Measurements from ENCODE around the gene MAML1.

MAML1 gene

DNA sequence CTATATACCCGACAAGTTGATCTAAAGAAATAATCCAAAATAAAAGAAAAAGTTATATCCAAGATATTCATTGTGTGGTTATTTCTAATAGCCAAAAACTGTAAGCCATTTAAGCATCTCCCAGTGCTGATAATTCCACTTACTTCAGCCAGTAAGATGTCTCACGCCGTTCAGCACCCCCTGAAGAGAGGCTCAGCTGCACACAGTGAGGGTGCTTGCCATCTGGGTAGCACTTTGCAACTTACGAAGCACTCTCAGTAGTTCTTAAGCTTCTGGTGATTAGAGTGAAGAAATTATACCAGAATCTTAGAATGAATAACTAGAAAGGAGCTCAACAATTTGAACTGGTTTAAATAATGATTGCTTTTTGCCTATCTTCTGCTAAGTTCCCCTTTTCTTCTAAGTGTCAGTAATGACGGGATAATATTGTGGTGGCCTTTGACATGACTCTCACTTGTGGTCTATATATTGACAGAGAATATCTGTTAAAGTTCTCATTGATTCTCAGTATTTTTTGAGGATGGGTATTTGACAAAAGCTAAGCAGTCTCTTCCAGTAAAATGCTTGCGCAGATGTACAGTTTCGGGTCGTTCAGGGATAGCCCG lies 35.0 kb downstream of the MAML1 start:
- TF ChIP-seq, protein P1, sequence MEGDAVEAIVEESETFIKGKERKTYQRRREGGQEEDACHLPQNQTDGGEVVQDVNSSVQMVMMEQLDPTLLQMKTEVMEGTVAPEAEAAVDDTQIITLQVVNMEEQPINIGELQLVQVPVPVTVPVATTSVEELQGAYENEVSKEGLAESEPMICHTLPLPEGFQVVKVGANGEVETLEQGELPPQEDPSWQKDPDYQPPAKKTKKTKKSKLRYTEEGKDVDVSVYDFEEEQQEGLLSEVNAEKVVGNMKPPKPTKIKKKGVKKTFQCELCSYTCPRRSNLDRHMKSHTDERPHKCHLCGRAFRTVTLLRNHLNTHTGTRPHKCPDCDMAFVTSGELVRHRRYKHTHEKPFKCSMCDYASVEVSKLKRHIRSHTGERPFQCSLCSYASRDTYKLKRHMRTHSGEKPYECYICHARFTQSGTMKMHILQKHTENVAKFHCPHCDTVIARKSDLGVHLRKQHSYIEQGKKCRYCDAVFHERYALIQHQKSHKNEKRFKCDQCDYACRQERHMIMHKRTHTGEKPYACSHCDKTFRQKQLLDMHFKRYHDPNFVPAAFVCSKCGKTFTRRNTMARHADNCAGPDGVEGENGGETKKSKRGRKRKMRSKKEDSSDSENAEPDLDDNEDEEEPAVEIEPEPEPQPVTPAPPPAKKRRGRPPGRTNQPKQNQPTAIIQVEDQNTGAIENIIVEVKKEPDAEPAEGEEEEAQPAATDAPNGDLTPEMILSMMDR (IDR thresholded peaks at IDR 0.05; ENCODE audit: low read depth, low read length) = no peak
- Histone ChIP-seq H3K36me3 (peaks cover 64% of the 10 kb centered on the region), H3K4me3 (ENCODE audit: low read depth, low read length) (no peak overlapping the region), H3K4me1 (peaks cover 20% of the 10 kb centered on the region), H3K9me3 (no peaks in the 10 kb centered on the region), H3K27me3 (no peaks in the 10 kb centered on the region)
- no peak for DNase-seq

GRCh38 chr5:179768326-179769085 lies 35.9 kb downstream of the MAML1 start:
- no peak overlapping the region for H3K4me3 ChIP-seq (ENCODE audit: low read depth, low read length)
- peaks cover 16% of the 10 kb centered on the region for H3K4me1 ChIP-seq
- DNase-seq = no peak
- no peaks in the 10 kb centered on the region for H3K27me3 ChIP-seq
- TF ChIP-seq, protein P1 (IDR thresholded peaks at IDR 0.05; ENCODE audit: low read depth, low read length) = peak; percentile 28
- peaks cover 73% of the 10 kb centered on the region for H3K36me3 ChIP-seq
- no peaks in the 10 kb centered on the region for H3K9me3 ChIP-seq

GRCh38 chr5:179769271-179769670 lies 36.6 kb downstream of the MAML1 start:
- no peak for DNase-seq
- peaks cover 81% of the 10 kb centered on the region for H3K36me3 ChIP-seq

GRCh38 chr5:179769796-179770195 lies 37.2 kb downstream of the MAML1 start:
- TF ChIP-seq, protein P1 (IDR thresholded peaks at IDR 0.05; ENCODE audit: low read depth, low read length) = no peak
- DNase-seq = no peak
- H3K4me1 ChIP-seq = peaks cover 16% of the 10 kb centered on the region
- H3K9me3 ChIP-seq = no peaks in the 10 kb centered on the region
- no peak overlapping the region for H3K4me3 ChIP-seq (ENCODE audit: low read depth, low read length)
- H3K36me3 ChIP-seq = peaks cover 86% of the 10 kb centered on the region
- no peaks in the 10 kb centered on the region for H3K27me3 ChIP-seq

More at GRCh38 chr5:179769271-179769670, 36.6 kb downstream of the MAML1 start:
- no peak overlapping the region for H3K4me3 ChIP-seq (ENCODE audit: low read depth, low read length)
- TF ChIP-seq, protein P1 (IDR thresholded peaks at IDR 0.05; ENCODE audit: low read depth, low read length) = no peak
- H3K9me3 ChIP-seq = no peaks in the 10 kb centered on the region
- H3K4me1 ChIP-seq = peaks cover 16% of the 10 kb centered on the region
- H3K27me3 ChIP-seq = no peaks in the 10 kb centered on the region

DNA sequence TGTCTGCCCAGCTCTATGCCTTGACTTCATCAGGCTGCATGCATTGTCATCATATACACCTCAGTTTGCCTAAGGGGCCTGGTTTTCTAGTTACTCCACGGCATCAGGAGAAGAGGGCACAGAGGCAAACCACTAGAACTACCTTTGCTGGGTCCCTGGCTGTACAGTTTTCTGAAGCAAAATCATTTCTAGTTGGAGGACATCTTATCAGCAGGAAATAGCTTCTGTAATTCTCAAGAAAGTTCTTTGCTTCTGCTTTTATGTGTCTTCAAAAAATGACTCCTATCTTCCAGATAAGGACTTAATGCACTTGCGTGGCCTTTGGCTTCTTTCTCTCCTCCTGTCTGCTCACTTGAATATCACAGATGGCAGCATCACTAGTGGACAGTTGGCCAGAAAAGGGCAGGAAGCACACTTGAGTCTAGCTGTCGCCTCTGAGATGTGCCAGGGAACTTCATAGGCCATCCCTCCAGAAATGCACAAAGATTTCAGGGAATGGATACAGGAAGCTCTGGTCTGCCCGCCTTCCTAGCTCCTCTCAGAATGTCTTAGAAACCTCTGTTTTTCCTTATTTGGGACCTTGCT lies 38.8 kb downstream of the MAML1 start:
- no peak overlapping the region for H3K4me3 ChIP-seq (ENCODE audit: low read depth, low read length)
- TF ChIP-seq, protein P1 (IDR thresholded peaks at IDR 0.05; ENCODE audit: low read depth, low read length) = no peak
- H3K9me3 ChIP-seq = no peaks in the 10 kb centered on the region
- peaks cover 3% of the 10 kb centered on the region for H3K4me1 ChIP-seq
- DNase-seq = no peak
- no peaks in the 10 kb centered on the region for H3K27me3 ChIP-seq
- peaks cover 84% of the 10 kb centered on the region for H3K36me3 ChIP-seq

- Histone ChIP-seq H3K9me3 (no peaks in the 10 kb centered on the region), H3K27me3 (no peaks in the 10 kb centered on the region), H3K36me3 (peaks cover 77% of the 10 kb centered on the region), H3K4me3 (ENCODE audit: low read depth, low read length) (no peak overlapping the region), H3K4me1 (no peaks in the 10 kb centered on the region)
- DNase-seq = no peak
- TF ChIP-seq, protein P1 (IDR thresholded peaks at IDR 0.05; ENCODE audit: low read depth, low read length) = no peak
These were observed 39.7 kb downstream of the MAML1 start for GRCh38 chr5:179772351-179772750.

Data from BE2C (cell line).